ENCODE measurements around the gene KRR1. TPM values are rescaled to one million over a fixed set of nuclear protein-coding genes. Genes with fewer than 3 reads are reported as not detected.

KRR1 gene
- 10 to 100 TPM; 11.5 to 37.1 (median 24.7) TPM for total RNA-seq

DNA sequence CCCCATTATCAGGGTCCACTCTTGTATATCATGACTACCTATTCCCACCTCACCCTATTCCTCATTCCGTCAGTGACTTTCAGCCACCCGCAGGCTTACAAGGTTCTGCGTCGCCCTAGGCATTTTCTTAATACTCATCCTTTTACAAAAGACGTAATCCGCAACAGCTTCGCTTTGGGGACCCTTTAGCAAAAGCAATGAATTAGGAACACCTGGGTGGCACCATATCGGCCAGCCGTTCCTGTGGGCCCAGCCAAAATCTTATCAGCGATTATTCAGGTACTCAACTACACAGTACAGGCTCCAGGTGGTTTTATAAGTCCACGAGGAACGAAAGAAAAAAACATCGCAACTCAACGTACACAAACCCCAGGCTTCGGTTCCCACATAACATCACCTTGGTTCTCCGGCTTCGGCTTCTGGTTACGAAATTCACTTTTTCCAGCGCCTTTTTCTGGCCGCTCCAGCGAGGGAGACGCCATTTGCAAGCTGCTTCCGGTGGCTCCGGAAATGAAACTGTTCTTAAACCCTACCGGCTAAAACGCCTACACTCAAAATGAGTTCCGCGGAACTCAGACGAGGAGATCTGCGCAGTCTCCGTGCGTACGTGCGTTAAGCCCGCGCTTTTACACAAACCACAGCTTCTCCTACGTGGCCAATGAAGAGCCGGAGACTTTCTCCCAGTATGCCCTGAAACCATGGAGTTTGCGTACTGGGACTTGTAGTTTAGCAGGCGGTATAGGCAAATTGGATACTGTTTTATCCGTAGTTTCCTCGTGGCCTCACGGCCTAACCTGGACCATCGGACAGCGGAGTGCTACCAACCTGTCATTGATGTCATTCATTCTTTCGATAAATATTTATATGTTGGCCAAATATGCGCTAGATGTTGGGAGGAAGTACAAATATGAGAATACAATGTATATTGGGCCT is at the start of gene KRR1:
Gene KRR1 (minus strand): TSS at position 494 of the 933 bp plus-strand sequence. CDS start 12 bp downstream, at position 482.
- H3K27ac ChIP-seq = peak within 1 kb of the TSS; percentile 49 to 81 (median 74)
- H3K36me3 ChIP-seq = peaks cover 0 to 4% (median 0%) of the 10 kb centered on the region in 3 donors
- no peaks in the 10 kb centered on the region for H3K9me3 ChIP-seq
- H3K27me3 ChIP-seq = no peaks in the 10 kb centered on the region
- peak within 1 kb of the TSS; percentile 65 to 80 (median 71) for H3K4me3 ChIP-seq
- peak; percentile 86 to 96 (median 88) for DNase-seq
- H3K4me1 ChIP-seq = peaks cover 0 to 15% (median 6%) of the 10 kb centered on the region in 4 donors
- peak in 1 of 2 donors; percentile 26 for TF ChIP-seq POLR2A (IDR thresholded peaks at IDR 0.05)
- TF ChIP-seq, protein P1, sequence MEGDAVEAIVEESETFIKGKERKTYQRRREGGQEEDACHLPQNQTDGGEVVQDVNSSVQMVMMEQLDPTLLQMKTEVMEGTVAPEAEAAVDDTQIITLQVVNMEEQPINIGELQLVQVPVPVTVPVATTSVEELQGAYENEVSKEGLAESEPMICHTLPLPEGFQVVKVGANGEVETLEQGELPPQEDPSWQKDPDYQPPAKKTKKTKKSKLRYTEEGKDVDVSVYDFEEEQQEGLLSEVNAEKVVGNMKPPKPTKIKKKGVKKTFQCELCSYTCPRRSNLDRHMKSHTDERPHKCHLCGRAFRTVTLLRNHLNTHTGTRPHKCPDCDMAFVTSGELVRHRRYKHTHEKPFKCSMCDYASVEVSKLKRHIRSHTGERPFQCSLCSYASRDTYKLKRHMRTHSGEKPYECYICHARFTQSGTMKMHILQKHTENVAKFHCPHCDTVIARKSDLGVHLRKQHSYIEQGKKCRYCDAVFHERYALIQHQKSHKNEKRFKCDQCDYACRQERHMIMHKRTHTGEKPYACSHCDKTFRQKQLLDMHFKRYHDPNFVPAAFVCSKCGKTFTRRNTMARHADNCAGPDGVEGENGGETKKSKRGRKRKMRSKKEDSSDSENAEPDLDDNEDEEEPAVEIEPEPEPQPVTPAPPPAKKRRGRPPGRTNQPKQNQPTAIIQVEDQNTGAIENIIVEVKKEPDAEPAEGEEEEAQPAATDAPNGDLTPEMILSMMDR (IDR thresholded peaks at IDR 0.05) = peak in 3 of 6 experiments; percentile 29 to 34 (median 33)

DNA sequence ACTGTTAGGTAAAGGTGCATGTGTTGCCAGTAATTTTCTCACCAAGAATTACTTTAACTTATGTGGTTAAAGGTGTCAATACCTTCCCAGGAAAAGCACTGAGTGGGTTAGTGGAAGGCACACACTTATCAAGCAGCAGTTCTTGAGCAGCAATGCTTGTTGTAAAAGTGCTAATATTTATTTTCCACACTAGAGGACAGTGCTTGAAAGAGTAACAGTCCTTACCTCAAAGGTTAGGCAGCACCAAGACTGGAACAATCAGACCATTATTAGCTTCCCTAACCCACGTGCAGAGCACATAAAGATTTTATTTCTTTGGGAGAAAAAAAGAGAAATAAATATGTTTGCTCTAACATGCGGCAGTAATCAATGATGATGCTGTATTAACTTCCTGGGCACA is 48.8 kb upstream of the KRR1 start:
- no peak overlapping the region for H3K4me3 ChIP-seq
- H3K9me3 ChIP-seq = no peaks in the 10 kb centered on the region
- no peaks in the 10 kb centered on the region for H3K27me3 ChIP-seq
- DNase-seq = no peak
- no peak for TF ChIP-seq POLR2A (IDR thresholded peaks at IDR 0.05)
- TF ChIP-seq, protein P1 (IDR thresholded peaks at IDR 0.05) = peak in 2 of 6 experiments; percentile 35 to 38
- no peaks in the 10 kb centered on the region for H3K4me1 ChIP-seq
- no peaks in the 10 kb centered on the region for H3K36me3 ChIP-seq
- no peak overlapping the region for H3K27ac ChIP-seq

DNA sequence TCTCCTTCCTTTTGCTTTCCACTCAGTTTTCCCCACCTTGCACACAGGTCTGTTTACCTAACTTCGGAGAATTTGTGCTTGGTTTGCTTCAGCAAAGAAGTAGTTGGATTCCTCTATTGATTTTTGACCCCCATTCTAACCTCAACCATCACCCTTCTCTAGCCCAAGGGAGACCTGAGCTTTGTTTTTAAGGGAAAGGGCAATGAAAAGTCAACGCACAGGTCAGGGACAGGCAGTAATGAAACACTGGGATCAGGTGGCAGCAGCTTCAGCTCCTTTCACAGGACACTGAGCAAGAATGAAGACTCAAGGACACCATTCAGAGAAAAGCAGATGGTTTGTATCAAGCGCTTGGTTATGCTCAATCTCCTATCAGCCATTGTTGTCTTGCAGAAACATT is 46.9 kb upstream of the KRR1 start:
- H3K27ac ChIP-seq = no peak overlapping the region
- TF ChIP-seq POLR2A (IDR thresholded peaks at IDR 0.05) = no peak
- TF ChIP-seq, protein P1 (IDR thresholded peaks at IDR 0.05) = no peak
- DNase-seq = no peak

DNA sequence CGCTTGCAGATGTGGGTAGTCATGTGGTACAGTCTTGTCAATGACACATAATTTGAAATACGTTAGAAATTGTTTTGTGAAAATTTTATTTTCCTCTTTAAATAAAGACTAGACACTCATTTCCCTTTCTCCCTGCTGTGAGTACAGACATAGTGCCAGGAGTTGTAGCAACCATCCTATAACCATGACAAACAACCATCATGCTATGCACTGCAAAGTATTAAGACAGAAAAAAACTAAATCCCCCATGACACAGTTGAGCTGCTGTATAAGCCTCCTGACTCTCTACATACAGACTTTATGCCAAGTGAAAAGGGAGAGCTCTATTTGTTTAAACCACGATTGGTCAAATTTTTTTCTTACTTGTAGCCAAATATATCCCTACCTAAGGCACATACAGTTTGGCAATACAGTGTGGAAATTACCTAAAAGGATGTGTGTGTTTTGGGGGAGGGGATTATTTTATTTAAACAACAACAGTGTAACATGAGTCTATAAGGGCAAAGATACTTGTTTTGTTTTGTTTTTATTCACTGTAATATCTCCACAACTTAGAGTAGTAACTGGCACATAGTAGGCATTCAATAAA is 45.0 kb upstream of the KRR1 start:
- no peaks in the 10 kb centered on the region for H3K36me3 ChIP-seq
- TF ChIP-seq POLR2A (IDR thresholded peaks at IDR 0.05) = no peak
- no peaks in the 10 kb centered on the region for H3K4me1 ChIP-seq
- no peak overlapping the region for H3K27ac ChIP-seq
- H3K27me3 ChIP-seq = no peaks in the 10 kb centered on the region
- no peaks in the 10 kb centered on the region for H3K9me3 ChIP-seq
- DNase-seq = no peak
- no peak overlapping the region for H3K4me3 ChIP-seq

More for the DNA sequence above, 46.9 kb upstream of the KRR1 start:
- Histone ChIP-seq H3K27me3 (no peaks in the 10 kb centered on the region), H3K4me1 (no peaks in the 10 kb centered on the region), H3K36me3 (no peaks in the 10 kb centered on the region), H3K9me3 (no peaks in the 10 kb centered on the region), H3K4me3 (no peak overlapping the region)

DNA sequence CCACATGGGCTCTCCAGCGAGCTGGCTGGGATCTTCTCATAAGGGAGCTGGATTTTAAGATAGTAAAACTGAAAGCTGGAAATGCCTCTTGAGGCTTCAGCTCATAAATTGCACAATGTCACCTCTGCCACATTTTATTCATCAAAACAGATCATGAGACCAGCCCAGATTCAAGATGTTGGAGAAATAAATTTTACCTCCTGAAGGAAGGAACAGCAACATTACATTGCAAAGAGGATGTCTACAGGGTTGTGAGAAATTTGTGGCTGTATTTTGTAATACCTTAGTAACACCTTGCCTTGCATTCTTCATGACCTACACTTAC is 43.1 kb upstream of the KRR1 start:
- H3K27ac ChIP-seq = no peak overlapping the region
- H3K27me3 ChIP-seq = no peaks in the 10 kb centered on the region
- no peak for DNase-seq
- no peaks in the 10 kb centered on the region for H3K36me3 ChIP-seq
- TF ChIP-seq, protein P1 (IDR thresholded peaks at IDR 0.05) = no peak
- TF ChIP-seq POLR2A (IDR thresholded peaks at IDR 0.05) = no peak
- H3K4me1 ChIP-seq = no peaks in the 10 kb centered on the region
- H3K4me3 ChIP-seq = no peak overlapping the region
- H3K9me3 ChIP-seq = no peaks in the 10 kb centered on the region
